Loucy (cell line): ENCODE data around the gene STARD13.

Source experiments
- H2AFZ ChIP-seq: fragments of 200-600 bp; sonication (generic); 2 replicates; pipeline ENCODE4 v1.6.0; 2016; ENCODE audit warnings: antibody characterized with exemption, mild to moderate bottlenecking, low read length, moderate library complexity
- H3F3A ChIP-seq: fragments of 200-600 bp; 2 replicates; pipeline ENCODE4 v1.6.0; 2016; ENCODE audit warnings: antibody characterized with exemption, low read depth, mild to moderate bottlenecking
- H3K27me3 ChIP-seq: fragments of 200-600 bp; sonication (generic); 2 replicates; pipeline ENCODE4 v1.6.1; 2014; ENCODE audit warnings: low read length, mild to moderate bottlenecking; ENCODE audit not compliant: insufficient read depth, poor library complexity, severe bottlenecking
- H3K36me3 ChIP-seq: fragments of 200-600 bp; sonication (generic); 2 replicates; pipeline ENCODE4 v1.6.1; 2016; ENCODE audit warnings: low read length; ENCODE audit not compliant: insufficient read depth
- H3K4me1 ChIP-seq: fragments of 200-600 bp; sonication (generic); 2 replicates; pipeline ENCODE4 v1.5.1; 2014; ENCODE audit warnings: low read length, mild to moderate bottlenecking; ENCODE audit not compliant: insufficient read depth, poor library complexity, severe bottlenecking
- H3K4me2 ChIP-seq: fragments of 200-600 bp; sonication (generic); 2 replicates; pipeline ENCODE4 v1.6.0; 2014; ENCODE audit warnings: antibody characterized with exemption, low read length, low read depth, mild to moderate bottlenecking; ENCODE audit not compliant: poor library complexity, severe bottlenecking
- H3K4me3 ChIP-seq: fragments of 200-600 bp; sonication (generic); 2 replicates; pipeline ENCODE4 v1.5.1; 2014; ENCODE audit warnings: low read length, mild to moderate bottlenecking, mixed read lengths; ENCODE audit not compliant: poor library complexity, severe bottlenecking
- H3K79me2 ChIP-seq: fragments of 200-600 bp; sonication (generic); 2 replicates; pipeline ENCODE4 v1.6.1; 2014; ENCODE audit warnings: low read length; ENCODE audit not compliant: insufficient read depth
- H3K9ac ChIP-seq: fragments of 200-600 bp; sonication (generic); 2 replicates; pipeline ENCODE4 v1.6.0; 2014; ENCODE audit warnings: mild to moderate bottlenecking, low read depth, low read length, moderate library complexity; ENCODE audit not compliant: poor library complexity, severe bottlenecking
- H3K9me2 ChIP-seq: fragments of 200-600 bp; sonication (generic); replicated peaks from 2 replicates; pipeline ENCODE4 v1.6.1; 2016; ENCODE audit warnings: low read depth, low read length, mixed read lengths
- H3K9me3 ChIP-seq: fragments of 200-600 bp; sonication (generic); 2 replicates; pipeline ENCODE4 v1.6.1; 2014; ENCODE audit warnings: mild to moderate bottlenecking, antibody characterized with exemption, low read length, low read depth; ENCODE audit not compliant: insufficient read depth
- H4K20me1 ChIP-seq: fragments of 200-600 bp; sonication (generic); 2 replicates; pipeline ENCODE4 v1.6.0; 2014; ENCODE audit warnings: antibody characterized with exemption, low read length, mild to moderate bottlenecking; ENCODE audit not compliant: insufficient read depth, poor library complexity, severe bottlenecking
- EZH2phosphoT487 ChIP-seq: fragments of 200-600 bp; IDR thresholded peaks from 2 replicates; pipeline ENCODE4 v1.6.1; 2018; ENCODE audit warnings: antibody characterized with exemption, mild to moderate bottlenecking, moderate library complexity, borderline replicate concordance
- TF ChIP-seq, protein P1 (sequence below): fragments of 200-600 bp; sonication (generic); conservative IDR thresholded peaks from 2 replicates; pipeline ENCODE4 v1.5.1; 2014; ENCODE audit warnings: mild to moderate bottlenecking, antibody characterized with exemption, low read length

Gene STARD13

DNA sequence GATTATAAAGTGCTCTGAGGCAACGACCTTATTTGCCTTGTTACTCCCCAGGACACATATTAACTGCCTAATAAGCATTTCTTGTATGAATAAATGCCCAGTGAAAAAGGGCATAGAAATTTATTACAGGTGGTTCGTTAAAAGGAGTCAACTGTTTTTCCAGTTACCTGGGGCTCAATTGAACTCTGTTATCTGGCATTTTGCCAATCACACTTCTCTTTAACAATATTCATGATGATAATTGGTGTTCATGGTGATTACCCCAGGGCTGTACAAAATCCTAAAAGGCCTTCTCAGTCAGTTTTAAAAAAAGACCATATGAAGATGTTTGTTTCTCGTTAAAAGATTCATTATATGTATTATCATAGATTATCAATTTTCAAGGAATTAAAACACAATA, 212.2 kb downstream of the STARD13 start:
- Histone ChIP-seq H4K20me1 (no peaks in the 10 kb centered on the region), H2AFZ (no peak overlapping the region), H3K79me2 (no peaks in the 10 kb centered on the region), H3K27me3 (no peaks in the 10 kb centered on the region), H3K9me3 (no peaks in the 10 kb centered on the region), H3K36me3 (no peaks in the 10 kb centered on the region), H3K4me3 (no peak overlapping the region), H3K4me1 (no peaks in the 10 kb centered on the region), H3K9me2 (no peaks in the 10 kb centered on the region), H3K4me2 (no peak overlapping the region), H3F3A (no peaks in the 10 kb centered on the region), H3K9ac (no peak overlapping the region)
- TF ChIP-seq EZH2phosphoT487 = no peak
- TF ChIP-seq, protein P1, sequence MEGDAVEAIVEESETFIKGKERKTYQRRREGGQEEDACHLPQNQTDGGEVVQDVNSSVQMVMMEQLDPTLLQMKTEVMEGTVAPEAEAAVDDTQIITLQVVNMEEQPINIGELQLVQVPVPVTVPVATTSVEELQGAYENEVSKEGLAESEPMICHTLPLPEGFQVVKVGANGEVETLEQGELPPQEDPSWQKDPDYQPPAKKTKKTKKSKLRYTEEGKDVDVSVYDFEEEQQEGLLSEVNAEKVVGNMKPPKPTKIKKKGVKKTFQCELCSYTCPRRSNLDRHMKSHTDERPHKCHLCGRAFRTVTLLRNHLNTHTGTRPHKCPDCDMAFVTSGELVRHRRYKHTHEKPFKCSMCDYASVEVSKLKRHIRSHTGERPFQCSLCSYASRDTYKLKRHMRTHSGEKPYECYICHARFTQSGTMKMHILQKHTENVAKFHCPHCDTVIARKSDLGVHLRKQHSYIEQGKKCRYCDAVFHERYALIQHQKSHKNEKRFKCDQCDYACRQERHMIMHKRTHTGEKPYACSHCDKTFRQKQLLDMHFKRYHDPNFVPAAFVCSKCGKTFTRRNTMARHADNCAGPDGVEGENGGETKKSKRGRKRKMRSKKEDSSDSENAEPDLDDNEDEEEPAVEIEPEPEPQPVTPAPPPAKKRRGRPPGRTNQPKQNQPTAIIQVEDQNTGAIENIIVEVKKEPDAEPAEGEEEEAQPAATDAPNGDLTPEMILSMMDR = no peak

DNA sequence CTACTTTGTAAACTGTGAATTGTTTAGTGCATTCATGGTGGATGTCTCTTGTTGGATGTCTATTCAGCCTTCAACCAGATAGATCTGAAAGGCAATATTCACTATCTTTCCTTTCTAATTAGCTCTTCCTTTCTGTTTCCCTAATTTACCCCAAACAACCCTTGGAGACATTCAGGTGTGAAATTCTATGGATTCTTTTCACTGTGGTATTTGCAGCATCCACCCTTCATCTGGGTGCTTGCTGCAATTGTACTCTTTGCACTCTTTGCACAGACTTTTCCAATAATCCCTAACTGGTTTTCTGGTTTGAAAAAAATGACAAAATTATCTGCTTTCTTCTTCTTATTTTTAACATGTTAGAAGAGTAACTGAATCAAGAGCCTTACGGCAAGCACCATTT, 212.8 kb downstream of the STARD13 start:
- Histone ChIP-seq H4K20me1 (no peaks in the 10 kb centered on the region), H3K4me1 (no peaks in the 10 kb centered on the region), H3K4me2 (no peak overlapping the region), H3K36me3 (no peaks in the 10 kb centered on the region), H2AFZ (no peak overlapping the region), H3K9me2 (no peaks in the 10 kb centered on the region), H3K4me3 (no peak overlapping the region), H3K9me3 (no peaks in the 10 kb centered on the region), H3K79me2 (no peaks in the 10 kb centered on the region), H3F3A (no peaks in the 10 kb centered on the region), H3K9ac (no peak overlapping the region), H3K27me3 (no peaks in the 10 kb centered on the region)
- TF ChIP-seq, protein P1 = no peak
- no peak for TF ChIP-seq EZH2phosphoT487

DNA sequence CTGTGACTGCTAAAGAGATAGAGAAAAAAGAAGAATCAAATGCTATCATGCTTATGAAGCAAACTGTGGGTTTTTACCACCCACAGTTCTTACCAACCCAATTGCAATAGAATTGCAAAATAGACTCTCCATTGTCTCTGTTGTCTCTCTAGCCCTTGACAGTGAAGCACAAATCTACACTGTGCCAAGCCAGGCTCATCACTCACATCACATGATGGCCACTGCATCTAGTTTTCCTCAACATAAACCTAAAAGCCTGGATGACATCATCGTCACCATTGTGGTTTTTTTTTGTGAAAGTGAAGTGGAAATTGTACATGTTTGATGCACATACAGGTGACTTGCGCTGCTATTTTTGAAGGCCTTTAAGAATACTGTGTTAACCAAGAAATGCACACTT, 213.3 kb downstream of the STARD13 start:
- no peak overlapping the region for H2AFZ ChIP-seq
- H3K4me3 ChIP-seq = no peak overlapping the region
- no peaks in the 10 kb centered on the region for H3K9me3 ChIP-seq
- no peak overlapping the region for H3K9ac ChIP-seq
- no peak overlapping the region for H3K4me2 ChIP-seq
- no peaks in the 10 kb centered on the region for H3K9me2 ChIP-seq
- no peaks in the 10 kb centered on the region for H3F3A ChIP-seq
- H3K36me3 ChIP-seq = no peaks in the 10 kb centered on the region
- H3K79me2 ChIP-seq = no peaks in the 10 kb centered on the region
- TF ChIP-seq EZH2phosphoT487 = no peak
- no peaks in the 10 kb centered on the region for H3K27me3 ChIP-seq
- no peaks in the 10 kb centered on the region for H4K20me1 ChIP-seq
- no peaks in the 10 kb centered on the region for H3K4me1 ChIP-seq

DNA sequence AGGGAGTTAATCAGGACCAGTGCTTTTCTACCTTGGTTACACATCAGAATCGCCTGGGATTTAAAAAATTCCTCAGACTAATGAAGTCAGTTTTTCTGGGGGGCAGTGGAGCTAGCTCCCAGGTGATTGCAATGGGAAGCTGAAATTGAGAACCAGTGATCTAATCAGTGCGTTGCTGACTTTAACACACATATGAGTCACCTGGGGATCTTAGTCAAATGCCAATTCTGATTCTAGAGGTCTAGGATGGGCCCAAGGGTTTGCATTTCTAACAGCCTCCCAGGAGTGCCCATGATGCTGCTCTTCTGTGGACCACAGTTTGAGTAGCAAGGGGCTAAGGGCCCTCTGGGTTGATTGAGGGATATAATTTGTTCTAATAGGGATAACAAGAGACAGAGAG, 214.8 kb downstream of the STARD13 start:
- Histone ChIP-seq H3K9me3 (no peaks in the 10 kb centered on the region), H3K36me3 (no peaks in the 10 kb centered on the region), H3K9me2 (no peaks in the 10 kb centered on the region), H3F3A (no peaks in the 10 kb centered on the region), H3K9ac (no peak overlapping the region), H3K4me1 (no peaks in the 10 kb centered on the region), H3K79me2 (no peaks in the 10 kb centered on the region), H3K4me2 (no peak overlapping the region), H3K4me3 (no peak overlapping the region), H2AFZ (no peak overlapping the region), H3K27me3 (no peaks in the 10 kb centered on the region), H4K20me1 (no peaks in the 10 kb centered on the region)
- TF ChIP-seq, protein P1 = no peak
